ENCODE results near the gene KRT34. TPM values are rescaled to one million over a fixed set of nuclear protein-coding genes. Genes with fewer than 3 reads are reported as not detected.
"Not testable (repeated sequence)": the region's sequence is repeated elsewhere in the genome, so short reads cannot be mapped to it uniquely, and the experiment has no call there.

Gene KRT34
- total RNA-seq, 1 experiment from 2014 or later, result not detected

DNA sequence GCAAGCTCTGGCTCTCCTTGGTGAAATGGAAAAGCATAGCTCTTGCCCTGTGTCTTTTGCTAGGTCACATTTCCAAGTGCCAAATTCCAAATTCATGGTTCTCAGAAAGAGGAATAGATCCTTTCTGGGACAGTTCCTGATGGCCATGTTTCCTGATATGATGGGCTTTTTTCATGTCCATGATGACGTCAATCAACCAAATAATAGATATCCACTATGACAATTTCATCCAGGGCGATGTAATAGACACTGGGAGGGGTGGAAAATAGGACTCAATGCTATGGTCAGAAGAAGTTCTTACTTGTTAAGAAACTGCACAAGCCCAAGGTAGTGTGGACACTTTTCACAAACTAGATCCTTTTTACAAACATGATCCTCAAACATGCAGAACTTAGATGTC is 30.9 kb downstream of the KRT34 start:
- H3K4me2 ChIP-seq (ENCODE audit: low read length), result no peak overlapping the region
- no peak overlapping the region for H3K9ac ChIP-seq (ENCODE audit: low read length)
- CTCF ChIA-PET, result no interaction called here
- H3K4me3 ChIP-seq (replicated peaks in 1 of 2; ENCODE audit: low read depth in 1 of 2, low read length in 2 of 2), result no peak overlapping the region
- H3K79me2 ChIP-seq (ENCODE audit: insufficient read depth, low read length), result no peaks in the 10 kb centered on the region
- POLR2A ChIA-PET, result no interaction called here
- intact Hi-C loops (cut with micrococcal nuclease), result no loop called here
- no peak for TF ChIP-seq RAD21 (IDR thresholded peaks at IDR 0.05; ENCODE audit: low read depth)
- no peak for TF ChIP-seq FOSL1 (IDR thresholded peaks at IDR 0.05; ENCODE audit: low read depth)
- TF ChIP-seq POLR2AphosphoS5 (IDR thresholded peaks at IDR 0.05; ENCODE audit: low read depth, low read length), result no peak
- TF ChIP-seq ELF1 (IDR thresholded peaks at IDR 0.05; ENCODE audit: borderline replicate concordance, low read depth), result no peak
- TF ChIP-seq, protein P1, sequence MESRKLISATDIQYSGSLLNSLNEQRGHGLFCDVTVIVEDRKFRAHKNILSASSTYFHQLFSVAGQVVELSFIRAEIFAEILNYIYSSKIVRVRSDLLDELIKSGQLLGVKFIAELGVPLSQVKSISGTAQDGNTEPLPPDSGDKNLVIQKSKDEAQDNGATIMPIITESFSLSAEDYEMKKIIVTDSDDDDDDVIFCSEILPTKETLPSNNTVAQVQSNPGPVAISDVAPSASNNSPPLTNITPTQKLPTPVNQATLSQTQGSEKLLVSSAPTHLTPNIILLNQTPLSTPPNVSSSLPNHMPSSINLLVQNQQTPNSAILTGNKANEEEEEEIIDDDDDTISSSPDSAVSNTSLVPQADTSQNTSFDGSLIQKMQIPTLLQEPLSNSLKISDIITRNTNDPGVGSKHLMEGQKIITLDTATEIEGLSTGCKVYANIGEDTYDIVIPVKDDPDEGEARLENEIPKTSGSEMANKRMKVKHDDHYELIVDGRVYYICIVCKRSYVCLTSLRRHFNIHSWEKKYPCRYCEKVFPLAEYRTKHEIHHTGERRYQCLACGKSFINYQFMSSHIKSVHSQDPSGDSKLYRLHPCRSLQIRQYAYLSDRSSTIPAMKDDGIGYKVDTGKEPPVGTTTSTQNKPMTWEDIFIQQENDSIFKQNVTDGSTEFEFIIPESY (IDR thresholded peaks at IDR 0.05; ENCODE audit: extremely low read depth, insufficient replicate concordance, low read length), result no peak
- TF ChIP-seq EZH2 (IDR thresholded peaks at IDR 0.05), result no peak
- no peak for TF ChIP-seq SIN3A (IDR thresholded peaks at IDR 0.05; ENCODE audit: low read depth)
- TF ChIP-seq SRF (IDR thresholded peaks at IDR 0.05; ENCODE audit: low read depth), result no peak
- TF ChIP-seq YY1 (IDR thresholded peaks at IDR 0.05; ENCODE audit: extremely low read depth, insufficient replicate concordance, low read depth, low read length), result no peak
- TF ChIP-seq ZNF274 (IDR thresholded peaks at IDR 0.05; ENCODE audit: low read depth, low read length), result no peak
- TF ChIP-seq MAX (IDR thresholded peaks at IDR 0.05), result no peak
- TF ChIP-seq, protein P2, sequence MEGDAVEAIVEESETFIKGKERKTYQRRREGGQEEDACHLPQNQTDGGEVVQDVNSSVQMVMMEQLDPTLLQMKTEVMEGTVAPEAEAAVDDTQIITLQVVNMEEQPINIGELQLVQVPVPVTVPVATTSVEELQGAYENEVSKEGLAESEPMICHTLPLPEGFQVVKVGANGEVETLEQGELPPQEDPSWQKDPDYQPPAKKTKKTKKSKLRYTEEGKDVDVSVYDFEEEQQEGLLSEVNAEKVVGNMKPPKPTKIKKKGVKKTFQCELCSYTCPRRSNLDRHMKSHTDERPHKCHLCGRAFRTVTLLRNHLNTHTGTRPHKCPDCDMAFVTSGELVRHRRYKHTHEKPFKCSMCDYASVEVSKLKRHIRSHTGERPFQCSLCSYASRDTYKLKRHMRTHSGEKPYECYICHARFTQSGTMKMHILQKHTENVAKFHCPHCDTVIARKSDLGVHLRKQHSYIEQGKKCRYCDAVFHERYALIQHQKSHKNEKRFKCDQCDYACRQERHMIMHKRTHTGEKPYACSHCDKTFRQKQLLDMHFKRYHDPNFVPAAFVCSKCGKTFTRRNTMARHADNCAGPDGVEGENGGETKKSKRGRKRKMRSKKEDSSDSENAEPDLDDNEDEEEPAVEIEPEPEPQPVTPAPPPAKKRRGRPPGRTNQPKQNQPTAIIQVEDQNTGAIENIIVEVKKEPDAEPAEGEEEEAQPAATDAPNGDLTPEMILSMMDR (IDR thresholded peaks at IDR 0.05 in 2 of 3, conservative IDR thresholded peaks at IDR 0.05 in 1 of 3; ENCODE audit: borderline replicate concordance in 1 of 3, insufficient read depth in 1 of 3, low read depth in 2 of 3, low read length in 2 of 3), result no peak
- no peak for TF ChIP-seq EZH2phosphoT487 (IDR thresholded peaks at IDR 0.05; ENCODE audit: borderline replicate concordance)
- no peak for TF ChIP-seq ATF3 (IDR thresholded peaks at IDR 0.05)
- TF ChIP-seq TCF7L2 (IDR thresholded peaks at IDR 0.05; ENCODE audit: borderline replicate concordance, extremely low read depth, insufficient read depth, insufficient read length), result no peak
- no peak for TF ChIP-seq SP1 (IDR thresholded peaks at IDR 0.05; ENCODE audit: low read depth)
- no peak for TF ChIP-seq CBX3 (IDR thresholded peaks at IDR 0.05; ENCODE audit: low read depth)
- no peak for TF ChIP-seq ZFX (IDR thresholded peaks at IDR 0.05)
- H3K9me3 ChIP-seq (ENCODE audit: control insufficient read depth in 1 of 2, insufficient read depth in 1 of 2, low read depth in 1 of 2, low read length in 2 of 2), result peaks cover 0 to under 1% of the 10 kb centered on the region in 2 experiments; a peak in 1 of 4 replicates
- H3K36me3 ChIP-seq (ENCODE audit: control insufficient read depth in 1 of 2, insufficient read depth in 2 of 2, low read length in 2 of 2), result no peaks in the 10 kb centered on the region
- no peak for DNase-seq (ENCODE audit: low read depth, low spot score)
- no peak overlapping the region for H3K27ac ChIP-seq (ENCODE audit: low read depth, low read length)
- no peaks in the 10 kb centered on the region for H3K4me1 ChIP-seq (ENCODE audit: control insufficient read depth in 1 of 2, insufficient read depth in 2 of 2, low read length in 2 of 2)
- RAD21 ChIA-PET (ENCODE audit: low non-redundant PET in 1 of 2, low total read pairs in 2 of 2, uncharacterized antibody in 2 of 2, unreplicated experiment in 2 of 2), result no interaction called here
- H3K9me2 ChIP-seq (ENCODE audit: insufficient read depth), result no peaks in the 10 kb centered on the region
- ATAC-seq, result no peak
- H2AFZ ChIP-seq (ENCODE audit: low read depth, low read length, poor library complexity, severe bottlenecking), result no peak overlapping the region
- no peaks in the 10 kb centered on the region for H4K20me1 ChIP-seq (ENCODE audit: insufficient read depth)
- BruUV-seq (replicated peaks), result no TSS peak
- no peaks in the 10 kb centered on the region for H3K27me3 ChIP-seq (ENCODE audit: insufficient read depth, low read length)

- H3K9me2 ChIP-seq (ENCODE audit: insufficient read depth); H3K79me2 ChIP-seq (ENCODE audit: insufficient read depth, low read length); H2AFZ ChIP-seq (ENCODE audit: low read depth, low read length, poor library complexity, severe bottlenecking); H3K36me3 ChIP-seq (ENCODE audit: control insufficient read depth in 1 of 2, insufficient read depth in 2 of 2, low read length in 2 of 2); H3K4me2 ChIP-seq (ENCODE audit: low read length); H4K20me1 ChIP-seq (ENCODE audit: insufficient read depth); DNase-seq (ENCODE audit: low read depth, low spot score); ATAC-seq; H3K9ac ChIP-seq (ENCODE audit: low read length); H3K4me1 ChIP-seq (ENCODE audit: control insufficient read depth in 1 of 2, insufficient read depth in 2 of 2, low read length in 2 of 2); intact Hi-C loops (cut with micrococcal nuclease); RAD21 ChIA-PET (ENCODE audit: low non-redundant PET in 1 of 2, low total read pairs in 2 of 2, uncharacterized antibody in 2 of 2, unreplicated experiment in 2 of 2); H3K4me3 ChIP-seq (replicated peaks in 1 of 2; ENCODE audit: low read depth in 1 of 2, low read length in 2 of 2); POLR2A ChIA-PET; H3K27ac ChIP-seq (ENCODE audit: low read depth, low read length); H3K27me3 ChIP-seq (ENCODE audit: insufficient read depth, low read length); BruUV-seq (replicated peaks); H3K9me3 ChIP-seq (ENCODE audit: control insufficient read depth in 1 of 2, insufficient read depth in 1 of 2, low read depth in 1 of 2, low read length in 2 of 2): not testable (repeated sequence)
- CTCF ChIA-PET, result interaction anchor here (0.8 kb wide), 1 partner anchor 21 kb away, joined by 3 read pairs; no protein-coding TSS in a partner anchor
Measured at GRCh38 chr17:41350381-41350878, 31.7 kb downstream of the KRT34 start, which contains the start of gene KRT33A. Gene KRT33A, minus strand, starts transcription at chr17:41350828. Its CDS starts 61 bp downstream, at chr17:41350767.

All from HCT116 (cell line).